Upper lobe of left lung (tissue), 6 donors: ENCODE results near the gene CBFA2T3. TPM values are rescaled to one million over a fixed set of nuclear protein-coding genes. Genes with fewer than 3 reads are reported as not detected.
A peak's percentile ranks its signal among the peaks of the same experiment; 100 is the strongest.

Experiments used
- ATAC-seq, 2 donors: fragments of 200-7000 bp; cut with Tn5 transposase; one replicate each; pipeline ENCODE4 v1.9.1; 2022; ENCODE audit warnings: mild to moderate bottlenecking in 2 of 2, moderate library complexity in 2 of 2; ENCODE audit not compliant: low FRiP score in 2 of 2
- DNase-seq, 2 donors: peaks; one replicate each; pipeline ENCODE4 v3.0.0-alpha.2; 2019 to 2020
- H3K27ac ChIP-seq, 4 donors: fragments of 200-600 bp; sonication (generic); one replicate each; pipeline ENCODE4 v1.5.1; 2016 to 2019
- H3K27me3 ChIP-seq, 4 donors: fragments of 200-600 bp; sonication (generic); one replicate each; pipeline ENCODE4 v1.5.1; 2017 to 2019
- H3K36me3 ChIP-seq, 4 donors: fragments of 200-600 bp; sonication (generic); one replicate each; pipeline ENCODE4 v1.5.1; 2016 to 2019
- H3K4me1 ChIP-seq, 4 donors: fragments of 200-600 bp; sonication (generic); one replicate each; pipeline ENCODE4 v1.5.1; 2018 to 2019
- H3K4me3 ChIP-seq, 4 donors: fragments of 200-600 bp; sonication (generic); one replicate each; pipeline ENCODE4 v1.5.1; 2017 to 2019; ENCODE audit warnings: mild to moderate bottlenecking in 2 of 4, moderate library complexity in 1 of 4
- H3K9me3 ChIP-seq, 4 donors: fragments of 200-600 bp; sonication (generic); one replicate each; pipeline ENCODE4 v1.5.1; 2018 to 2019
- EP300 ChIP-seq, 4 donors: sonication (generic); formaldehyde crosslinking; IDR thresholded peaks; one replicate each; pipeline ENCODE4 v1.5.1; 2017; ENCODE audit warnings: antibody characterized with exemption in 4 of 4, control low read depth in 2 of 4
- POLR2A ChIP-seq, 4 donors: fragments of 450-650 bp; IDR thresholded peaks; one replicate each; pipeline ENCODE4 v1.5.1; 2016 to 2017; ENCODE audit warnings: antibody characterized with exemption in 4 of 4, mild to moderate bottlenecking in 2 of 4
- POLR2AphosphoS5 ChIP-seq, 2 donors: sonication (generic); formaldehyde crosslinking; IDR thresholded peaks; one replicate each; pipeline ENCODE4 v1.5.1; 2017; ENCODE audit warnings: antibody characterized with exemption in 2 of 2
- WGBS, 2 donors: methylation state at CpG; one replicate each; pipeline ENCODE4 v1.1.5; 2017 to 2018; 5-methylcytosine and 5-hydroxymethylcytosine counted together
- total RNA-seq, 6 donors: library from RNA; depleted of rRNA in 4 of 6; stranded (reverse); fragments of >200 nt in 4 of 6; gene quantifications; one replicate each; pipeline versions ENCODE4 v1.1.0 to v1.2.1, GENCODE V29; 2016 to 2021
- TF ChIP-seq, protein P1 (sequence below), 6 experiments: fragments of 450-650 bp in 4 of 6; fragments of 200-600 bp in 2 of 6; sonication (generic) in 2 of 6; IDR thresholded peaks; one replicate each; pipeline ENCODE4 v1.5.1; 2016 to 2019; ENCODE audit warnings: antibody characterized with exemption in 6 of 6
- donor health status: DM: no; HTN: no; CAD: no; lungs with moderate emphysema.
- donor health status: DM: no; HTN: yes; CAD: no; lungs with severe emphysema.

Gene CBFA2T3
- total RNA-seq, 6 donors from 2014 or later: 2.7 to 33.5 (median 15.2) TPM

DNA sequence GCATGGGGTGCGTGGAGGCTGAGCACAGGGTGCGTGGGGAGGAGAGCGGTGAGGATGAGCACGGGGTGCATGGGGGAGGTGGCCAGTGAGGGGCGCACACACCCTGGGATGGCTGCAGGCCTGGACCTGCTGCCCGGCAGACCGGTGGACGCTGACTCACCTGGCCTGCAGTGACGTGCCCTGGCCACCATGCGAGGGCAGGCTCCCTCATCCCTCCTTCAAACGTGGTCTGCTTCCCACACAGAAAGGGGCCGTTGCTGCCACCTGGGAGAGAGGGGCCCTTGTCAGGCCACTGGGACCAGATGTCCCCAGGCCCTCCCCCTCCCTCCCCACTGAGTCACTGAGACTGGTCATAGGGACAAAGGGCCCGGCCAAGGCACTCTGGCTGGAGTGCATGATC lies 145.2 kb downstream of the CBFA2T3 start:
- 88 to 92% methylated on average over 10 to 13 of the region's 13 CpGs for WGBS, 2 donors
- no peak overlapping the region for H3K4me3 ChIP-seq
- no peaks in the 10 kb centered on the region for H3K9me3 ChIP-seq
- DNase-seq (peak in 1 of 2 donors; percentile 46), ATAC-seq (no peak)
- H3K27me3 ChIP-seq: no peaks in the 10 kb centered on the region
- peaks cover 0 to 40% (median 31%) of the 10 kb centered on the region in 4 donors for H3K36me3 ChIP-seq
- peaks cover 0 to 3% (median 0%) of the 10 kb centered on the region in 4 donors for H3K4me1 ChIP-seq
- no peak overlapping the region for H3K27ac ChIP-seq
- TF ChIP-seq, protein P1, sequence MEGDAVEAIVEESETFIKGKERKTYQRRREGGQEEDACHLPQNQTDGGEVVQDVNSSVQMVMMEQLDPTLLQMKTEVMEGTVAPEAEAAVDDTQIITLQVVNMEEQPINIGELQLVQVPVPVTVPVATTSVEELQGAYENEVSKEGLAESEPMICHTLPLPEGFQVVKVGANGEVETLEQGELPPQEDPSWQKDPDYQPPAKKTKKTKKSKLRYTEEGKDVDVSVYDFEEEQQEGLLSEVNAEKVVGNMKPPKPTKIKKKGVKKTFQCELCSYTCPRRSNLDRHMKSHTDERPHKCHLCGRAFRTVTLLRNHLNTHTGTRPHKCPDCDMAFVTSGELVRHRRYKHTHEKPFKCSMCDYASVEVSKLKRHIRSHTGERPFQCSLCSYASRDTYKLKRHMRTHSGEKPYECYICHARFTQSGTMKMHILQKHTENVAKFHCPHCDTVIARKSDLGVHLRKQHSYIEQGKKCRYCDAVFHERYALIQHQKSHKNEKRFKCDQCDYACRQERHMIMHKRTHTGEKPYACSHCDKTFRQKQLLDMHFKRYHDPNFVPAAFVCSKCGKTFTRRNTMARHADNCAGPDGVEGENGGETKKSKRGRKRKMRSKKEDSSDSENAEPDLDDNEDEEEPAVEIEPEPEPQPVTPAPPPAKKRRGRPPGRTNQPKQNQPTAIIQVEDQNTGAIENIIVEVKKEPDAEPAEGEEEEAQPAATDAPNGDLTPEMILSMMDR (IDR thresholded peaks at IDR 0.05): no peak
- TF ChIP-seq EP300 (IDR thresholded peaks at IDR 0.05) (no peak), POLR2A (IDR thresholded peaks at IDR 0.05) (no peak)

DNA sequence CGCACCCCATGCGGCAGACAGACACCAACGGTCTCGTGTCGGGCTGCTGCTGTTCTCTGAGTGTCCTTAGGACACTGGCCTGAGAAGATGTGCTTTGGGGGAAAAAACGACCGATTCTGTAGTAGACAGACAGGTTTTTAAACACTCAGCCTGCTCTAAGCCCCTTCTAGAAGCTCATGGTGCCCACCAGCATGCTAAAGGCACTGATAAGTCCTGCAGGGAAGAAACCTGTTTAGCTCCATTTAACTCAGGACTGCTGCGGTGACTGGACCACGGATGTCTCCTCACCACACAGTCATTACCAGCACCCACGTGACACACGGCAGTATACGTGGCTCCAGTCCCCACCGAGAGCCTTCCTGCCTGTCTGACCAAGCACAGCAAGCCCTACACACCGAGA lies 146.2 kb downstream of the CBFA2T3 start:
- Histone ChIP-seq H3K27me3 (no peaks in the 10 kb centered on the region), H3K27ac (peak overlapping the region in 2 of 4 donors; percentile 36 to 46), H3K4me3 (no peak overlapping the region), H3K4me1 (peaks cover 0 to 3% (median 0%) of the 10 kb centered on the region in 4 donors), H3K9me3 (no peaks in the 10 kb centered on the region), H3K36me3 (peaks cover 0 to 50% (median 31%) of the 10 kb centered on the region in 4 donors)
- DNase-seq (no peak), ATAC-seq (no peak)
- WGBS, 2 donors: 80 to 92% methylated on average over 9 to 14 of the region's 14 CpGs
- TF ChIP-seq POLR2AphosphoS5 (IDR thresholded peaks at IDR 0.05) (no peak), EP300 (IDR thresholded peaks at IDR 0.05) (no peak), POLR2A (IDR thresholded peaks at IDR 0.05) (no peak)
- TF ChIP-seq, protein P1 (IDR thresholded peaks at IDR 0.05): no peak

- Histone ChIP-seq H3K9me3 (no peaks in the 10 kb centered on the region), H3K36me3 (peaks cover 0 to 55% (median 28%) of the 10 kb centered on the region in 4 donors), H3K27ac (peak overlapping the region in 2 of 4 donors; percentile 36 to 46), H3K4me1 (peaks cover 0 to 3% (median 0%) of the 10 kb centered on the region in 4 donors), H3K4me3 (no peak overlapping the region), H3K27me3 (no peaks in the 10 kb centered on the region)
- ATAC-seq (no peak), DNase-seq (peak in 1 of 2 donors; percentile 23)
- TF ChIP-seq EP300 (IDR thresholded peaks at IDR 0.05): peak in 1 of 4 donors; percentile 20
- TF ChIP-seq POLR2AphosphoS5 (IDR thresholded peaks at IDR 0.05): peak in 1 of 2 donors; percentile 77
- no peak for TF ChIP-seq POLR2A (IDR thresholded peaks at IDR 0.05)
- 55 to 79% methylated on average over 10 to 11 of the region's 11 CpGs for WGBS, 2 donors
These were observed 146.7 kb downstream of the CBFA2T3 start for GRCh38 chr16:88830258-88830657.

DNA sequence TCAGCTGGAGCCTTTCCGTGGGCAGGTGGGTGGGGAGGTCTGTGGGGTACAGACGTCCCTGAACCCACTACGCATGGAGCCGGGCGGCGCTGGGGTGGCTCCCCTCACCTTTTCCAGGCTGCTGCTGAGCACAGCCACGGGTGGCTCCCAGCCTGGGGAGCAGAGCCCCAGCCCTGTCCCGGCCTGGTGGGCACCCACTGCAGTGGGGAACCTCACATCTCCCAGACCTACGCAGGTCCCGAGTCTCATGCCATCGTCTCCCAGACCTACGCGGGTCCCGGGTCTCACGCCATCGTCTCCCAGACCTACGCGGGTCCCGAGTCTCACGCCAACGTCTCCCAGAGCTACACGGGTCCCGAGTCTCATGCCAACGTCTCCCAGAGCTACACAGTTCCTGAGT lies 148.3 kb downstream of the CBFA2T3 start:
- no peak overlapping the region for H3K27ac ChIP-seq
- H3K9me3 ChIP-seq: no peaks in the 10 kb centered on the region
- ATAC-seq (no peak), DNase-seq (peak in 1 of 2 donors; percentile 68)
- H3K36me3 ChIP-seq: peaks cover 0 to 53% (median 28%) of the 10 kb centered on the region in 4 donors
- H3K4me1 ChIP-seq: peaks cover 0 to 3% (median 0%) of the 10 kb centered on the region in 4 donors
- WGBS, 2 donors: 88% methylated on average over 16 to 24 of the region's 24 CpGs
- H3K27me3 ChIP-seq: no peaks in the 10 kb centered on the region
- TF ChIP-seq, protein P1 (IDR thresholded peaks at IDR 0.05): no peak
- no peak for TF ChIP-seq POLR2A (IDR thresholded peaks at IDR 0.05)
- no peak for TF ChIP-seq EP300 (IDR thresholded peaks at IDR 0.05)
- no peak for TF ChIP-seq POLR2AphosphoS5 (IDR thresholded peaks at IDR 0.05)
- H3K4me3 ChIP-seq: no peak overlapping the region

- ATAC-seq (no peak), DNase-seq (peak in 1 of 2 donors; percentile 65)
- Histone ChIP-seq H3K27me3 (no peaks in the 10 kb centered on the region), H3K4me1 (peaks cover 0 to 3% (median 0%) of the 10 kb centered on the region in 4 donors), H3K36me3 (peaks cover under 1 to 60% (median 32%) of the 10 kb centered on the region in 4 donors), H3K4me3 (no peak overlapping the region), H3K9me3 (no peaks in the 10 kb centered on the region), H3K27ac (no peak overlapping the region)
- TF ChIP-seq POLR2AphosphoS5 (IDR thresholded peaks at IDR 0.05) (no peak), EP300 (IDR thresholded peaks at IDR 0.05) (no peak), POLR2A (IDR thresholded peaks at IDR 0.05) (no peak)
- TF ChIP-seq, protein P1 (IDR thresholded peaks at IDR 0.05): no peak
- 96% methylated on average over 3 to 21 of the region's 21 CpGs for WGBS, 2 donors
These were observed 149.3 kb downstream of the CBFA2T3 start for GRCh38 chr16:88827727-88828126.
